Mesothelial cell of epicardium (in vitro differentiated cells): ENCODE measurements around the gene TRIAP1. TPM values are rescaled to one million over a fixed set of nuclear protein-coding genes. Genes with fewer than 3 reads are reported as not detected.
"Not testable (repeated sequence)": the region's sequence is repeated elsewhere in the genome, so short reads cannot be mapped to it uniquely, and the experiment has no call there.

Experiments
- DNase-seq, 2 experiments: peaks; one replicate each; pipeline ENCODE4 v3.0.0; 2021; ENCODE audit warnings: low spot score in 2 of 2; ENCODE audit not compliant: unreplicated experiment in 2 of 2
- H3K27ac Mint-ChIP-seq: 2 replicates; pipeline ENCODE4 v1.8.0; 2021; ENCODE audit warnings: mixed read lengths
- H3K27me3 Mint-ChIP-seq: 2 replicates; pipeline ENCODE4 v1.8.0; 2021; ENCODE audit warnings: low read depth, mixed read lengths
- H3K36me3 Mint-ChIP-seq: 2 replicates; pipeline ENCODE4 v1.8.0; 2021; ENCODE audit warnings: mixed read lengths
- H3K4me1 Mint-ChIP-seq: 2 replicates; pipeline ENCODE4 v1.8.0; 2021; ENCODE audit warnings: mixed read lengths
- H3K4me3 Mint-ChIP-seq: 2 replicates; pipeline ENCODE4 v1.8.0; 2021; ENCODE audit warnings: mild to moderate bottlenecking, moderate library complexity, mixed read lengths
- H3K9me3 Mint-ChIP-seq: 2 replicates; pipeline ENCODE4 v1.8.0; 2021; ENCODE audit warnings: mixed read lengths
- CTCF ChIP-seq: fragments of 200-600 bp; sonication (generic); IDR thresholded peaks from one replicate; pipeline ENCODE4 v1.5.0; 2021; ENCODE audit warnings: antibody characterized with exemption; ENCODE audit not compliant: unreplicated experiment
- total RNA-seq: library from RNA; stranded (reverse); gene quantifications from 3 replicates; pipeline ENCODE4 v1.2.1, GENCODE V29; 2021

TRIAP1 gene
- total RNA-seq, 1 donor from 2014 or later: 25.3 TPM

GRCh38 chr12:120460157-120460556 is 14.0 kb upstream of the TRIAP1 start:
- no peaks in the 10 kb centered on the region for H3K9me3 Mint-ChIP-seq
- no peak for TF ChIP-seq CTCF
- H3K27me3 Mint-ChIP-seq: no peaks in the 10 kb centered on the region
- no peak overlapping the region for H3K27ac Mint-ChIP-seq
- H3K4me3 Mint-ChIP-seq: no peak overlapping the region
- H3K4me1 Mint-ChIP-seq: no peaks in the 10 kb centered on the region
- no peak for DNase-seq
- H3K36me3 Mint-ChIP-seq: peaks cover 50% of the 10 kb centered on the region

- no peaks in the 10 kb centered on the region for H3K27me3 Mint-ChIP-seq
- peak overlapping the region; percentile 4 for H3K27ac Mint-ChIP-seq
- no peaks in the 10 kb centered on the region for H3K9me3 Mint-ChIP-seq
- no peak for DNase-seq
- TF ChIP-seq CTCF: no peak
- H3K36me3 Mint-ChIP-seq: peaks cover 32% of the 10 kb centered on the region
- no peaks in the 10 kb centered on the region for H3K4me1 Mint-ChIP-seq
- no peak overlapping the region for H3K4me3 Mint-ChIP-seq
Measured at GRCh38 chr12:120457133-120457532, 10.9 kb upstream of the TRIAP1 start.

- no peaks in the 10 kb centered on the region for H3K27me3 Mint-ChIP-seq
- peaks cover 25% of the 10 kb centered on the region for H3K36me3 Mint-ChIP-seq
Measured at GRCh38 chr12:120455302-120455701, 9.1 kb upstream of the TRIAP1 start.

GRCh38 chr12:120453977-120454376 is 7.8 kb upstream of the TRIAP1 start:
- peaks cover 16% of the 10 kb centered on the region for H3K36me3 Mint-ChIP-seq
- H3K4me1 Mint-ChIP-seq: no peaks in the 10 kb centered on the region
- no peaks in the 10 kb centered on the region for H3K27me3 Mint-ChIP-seq
- TF ChIP-seq CTCF: no peak
- no peaks in the 10 kb centered on the region for H3K9me3 Mint-ChIP-seq
- no peak overlapping the region for H3K4me3 Mint-ChIP-seq
- no peak for DNase-seq
- no peak overlapping the region for H3K27ac Mint-ChIP-seq

More at GRCh38 chr12:120455302-120455701, 9.1 kb upstream of the TRIAP1 start:
- no peak for DNase-seq
- TF ChIP-seq CTCF: no peak
- no peaks in the 10 kb centered on the region for H3K4me1 Mint-ChIP-seq
- no peak overlapping the region for H3K27ac Mint-ChIP-seq
- no peak overlapping the region for H3K4me3 Mint-ChIP-seq
- H3K9me3 Mint-ChIP-seq: no peaks in the 10 kb centered on the region

GRCh38 chr12:120453060-120453750 is 7.0 kb upstream of the TRIAP1 start:
- Mint-ChIP-seq H3K9me3 (no peaks in the 10 kb centered on the region), H3K27ac (no peak overlapping the region), H3K27me3 (no peaks in the 10 kb centered on the region), H3K4me3 (no peak overlapping the region), H3K4me1 (no peaks in the 10 kb centered on the region), H3K36me3 (peaks cover 13% of the 10 kb centered on the region)
- no peak for TF ChIP-seq CTCF
- no peak for DNase-seq

GRCh38 chr12:120452524-120452923 is 6.3 kb upstream of the TRIAP1 start:
- not testable (repeated sequence) for H3K9me3 Mint-ChIP-seq, H3K4me1 Mint-ChIP-seq, H3K4me3 Mint-ChIP-seq, DNase-seq, H3K27me3 Mint-ChIP-seq, H3K27ac Mint-ChIP-seq
- peaks cover 13% of the 10 kb centered on the region for H3K36me3 Mint-ChIP-seq
